ENCODE measurements around the gene RGL3.
"Not testable (repeated sequence)": the region's sequence is repeated elsewhere in the genome, so short reads cannot be mapped to it uniquely, and the experiment has no call there.

Gene RGL3

GRCh38 chr19:11363881-11364280 is 55.2 kb downstream of the RGL3 start:
- DNase-seq (ENCODE audit: low read depth in 2 of 2, low spot score in 1 of 2), result no peak

DNA sequence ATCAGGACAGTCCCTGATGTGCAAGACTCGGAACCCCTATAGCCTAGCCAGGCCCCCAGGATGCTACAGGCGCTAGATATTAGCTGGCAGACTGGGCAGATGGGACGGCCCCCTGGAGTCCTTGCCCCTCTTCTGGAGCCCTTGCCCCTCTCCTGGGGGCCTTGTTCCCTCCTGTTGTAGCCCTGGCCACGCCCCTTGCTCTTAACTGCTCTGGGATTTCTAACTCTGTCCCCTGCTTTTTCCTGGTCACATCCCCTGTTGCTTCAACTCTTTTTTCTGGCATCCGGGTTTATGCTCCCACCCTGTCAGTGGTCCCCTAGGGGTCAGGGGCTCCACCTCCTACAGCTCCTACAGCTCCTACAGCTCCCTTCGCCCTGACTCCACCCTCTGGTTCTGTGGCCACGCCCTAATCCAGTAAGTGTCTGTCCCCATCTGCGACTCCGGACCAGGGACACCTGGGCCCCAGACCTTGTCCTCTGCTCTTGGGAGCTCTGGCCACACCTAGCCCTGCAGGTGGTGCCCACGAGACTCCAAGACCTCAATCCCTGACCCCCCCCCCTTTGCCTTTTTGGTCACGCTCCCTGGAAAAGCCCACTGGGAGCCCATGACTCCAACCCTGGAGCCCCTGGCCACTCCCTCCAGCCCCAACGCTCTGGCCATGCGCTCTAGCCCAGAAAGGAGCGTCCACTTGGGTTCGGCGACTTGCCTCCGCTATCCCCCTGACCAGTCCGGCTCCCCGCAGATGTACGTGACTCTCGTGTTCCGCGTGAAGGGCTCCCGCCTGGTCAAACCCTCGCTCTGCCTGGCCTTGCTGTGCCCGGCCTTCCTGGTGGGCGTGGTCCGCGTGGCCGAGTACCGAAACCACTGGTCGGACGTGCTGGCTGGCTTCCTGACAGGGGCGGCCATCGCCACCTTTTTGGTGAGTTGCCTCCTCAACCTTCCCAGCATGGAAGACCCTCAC is 57.1 kb downstream of the RGL3 start:
- DNase-seq (ENCODE audit: low read depth in 2 of 2, low spot score in 1 of 2), result no peak

DNA sequence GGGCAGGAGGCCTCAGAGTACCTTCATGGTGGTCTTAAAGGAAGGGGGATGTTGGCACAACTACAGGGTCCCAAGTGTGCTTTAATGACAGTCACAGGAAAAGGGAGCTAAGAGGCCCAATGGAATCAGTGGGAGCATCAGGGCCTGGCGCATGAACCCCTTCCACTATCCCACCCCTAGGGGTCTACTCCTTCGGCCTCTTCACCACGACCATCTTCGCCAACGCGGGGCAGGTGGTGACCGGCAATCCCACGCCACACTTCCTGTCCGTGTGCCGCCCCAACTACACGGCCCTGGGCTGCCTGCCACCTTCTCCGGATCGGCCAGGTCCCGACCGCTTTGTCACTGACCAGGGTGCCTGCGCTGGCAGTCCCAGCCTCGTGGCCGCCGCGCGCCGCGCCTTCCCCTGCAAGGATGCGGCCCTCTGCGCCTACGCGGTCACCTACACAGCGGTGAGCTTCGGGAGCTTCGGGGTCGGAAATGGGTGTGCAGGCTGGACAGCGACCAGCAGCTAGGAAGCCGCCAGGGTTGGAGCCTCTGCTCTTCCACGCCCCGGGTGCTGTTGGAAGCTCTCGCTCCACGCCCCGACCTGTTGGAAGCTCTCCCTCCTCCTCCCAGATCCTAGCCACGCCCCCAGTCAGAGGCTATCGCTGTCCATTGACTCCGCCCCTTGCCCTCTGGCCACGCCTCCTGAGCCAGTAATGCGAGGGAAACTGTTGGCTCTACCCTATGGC is 57.9 kb downstream of the RGL3 start:
- DNase-seq (ENCODE audit: low read depth in 2 of 2, low spot score in 1 of 2), result no peak

DNA sequence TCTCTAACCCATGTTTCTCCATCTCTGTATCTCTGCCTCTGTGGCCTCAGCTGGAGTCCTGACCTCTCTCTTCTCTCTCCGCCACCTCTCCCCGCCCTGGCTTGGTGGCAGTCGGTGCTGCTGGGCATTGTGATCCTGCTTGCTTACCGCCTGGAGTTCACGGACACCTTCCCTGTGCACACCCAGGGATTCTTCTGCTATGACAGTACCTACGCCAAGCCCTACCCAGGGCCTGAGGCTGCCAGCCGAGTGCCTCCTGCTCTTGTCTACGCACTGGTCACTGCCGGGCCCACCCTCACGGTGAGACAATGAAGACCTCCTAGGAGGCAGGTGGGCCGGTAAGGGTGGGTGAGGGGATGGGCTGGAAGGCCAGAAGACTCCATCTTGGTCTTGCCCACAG is 59.7 kb downstream of the RGL3 start:
- DNase-seq (ENCODE audit: low read depth in 2 of 2, low spot score in 1 of 2), result no peak

DNA sequence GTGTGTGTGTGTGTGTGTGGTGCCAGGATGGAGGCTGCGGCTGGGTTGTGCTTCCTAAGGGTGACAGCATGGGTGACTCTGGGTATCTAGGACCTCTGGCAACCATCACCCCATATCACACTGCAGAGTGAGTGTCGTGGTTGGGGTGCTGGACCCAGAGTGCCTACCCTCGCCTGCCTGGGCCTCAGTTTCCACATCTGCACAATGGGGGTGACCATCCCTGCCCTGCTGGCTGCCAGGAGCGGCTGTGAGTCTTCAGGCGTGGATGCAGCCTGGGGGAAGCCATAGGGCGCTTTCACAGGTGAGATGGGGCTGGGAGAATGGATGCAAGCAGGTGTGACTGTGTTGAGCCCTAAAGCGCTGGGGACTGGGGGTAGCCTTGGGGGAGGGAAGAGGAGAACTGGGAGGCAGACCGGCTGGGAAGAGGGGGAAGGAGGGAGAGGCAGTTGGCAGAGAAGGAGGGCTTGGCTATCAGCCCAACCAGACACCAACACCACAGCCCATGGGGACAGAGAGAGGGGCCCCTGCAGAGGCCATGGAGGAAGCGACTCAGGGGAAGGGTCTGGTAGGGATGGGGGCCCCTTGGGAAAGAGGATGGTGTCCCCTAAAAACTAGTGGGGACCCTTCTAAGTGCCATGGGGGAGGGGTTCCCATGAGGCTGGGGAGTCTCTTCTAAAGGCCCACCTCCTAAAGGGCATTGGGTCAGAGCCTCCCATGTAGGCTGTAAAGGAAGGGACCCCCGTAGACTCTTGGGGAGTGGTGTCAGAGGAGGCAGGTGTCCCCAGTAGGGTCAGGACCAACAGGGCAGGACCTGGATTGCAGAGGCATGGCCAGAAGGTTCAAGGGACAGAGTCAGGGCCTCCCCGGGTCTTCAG is 62.2 kb downstream of the RGL3 start:
- no peak for DNase-seq (ENCODE audit: low read depth in 2 of 2, low spot score in 1 of 2)

DNA sequence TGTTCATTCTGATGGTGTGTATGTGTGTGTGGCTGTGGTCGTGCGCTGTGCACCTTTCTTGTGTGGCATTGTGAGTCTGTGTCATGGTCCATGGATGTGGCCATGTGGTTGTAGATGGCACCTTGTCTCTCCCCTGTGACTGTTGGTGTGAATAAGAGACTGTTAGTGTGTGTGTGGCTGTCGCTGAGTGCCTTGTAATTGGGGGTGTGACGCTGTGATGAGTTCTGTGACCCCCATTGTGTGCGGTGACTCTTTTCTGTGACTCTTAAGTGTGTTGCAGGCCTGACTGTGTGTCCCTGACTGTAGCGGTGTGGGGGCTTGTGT is 63.1 kb downstream of the RGL3 start:
- no peak for DNase-seq (ENCODE audit: low read depth in 2 of 2, low spot score in 1 of 2)

GRCh38 chr19:11355160-11356073 is 63.7 kb downstream of the RGL3 start, which contains the start of gene PLPPR2:
TSS of gene PLPPR2 (plus strand) at chr19:11355432. CDS start at chr19:11357674, 2,242 bp downstream.
- DNase-seq (ENCODE audit: low read depth in 2 of 2, low spot score in 1 of 2), result peak; percentile 55

DNA sequence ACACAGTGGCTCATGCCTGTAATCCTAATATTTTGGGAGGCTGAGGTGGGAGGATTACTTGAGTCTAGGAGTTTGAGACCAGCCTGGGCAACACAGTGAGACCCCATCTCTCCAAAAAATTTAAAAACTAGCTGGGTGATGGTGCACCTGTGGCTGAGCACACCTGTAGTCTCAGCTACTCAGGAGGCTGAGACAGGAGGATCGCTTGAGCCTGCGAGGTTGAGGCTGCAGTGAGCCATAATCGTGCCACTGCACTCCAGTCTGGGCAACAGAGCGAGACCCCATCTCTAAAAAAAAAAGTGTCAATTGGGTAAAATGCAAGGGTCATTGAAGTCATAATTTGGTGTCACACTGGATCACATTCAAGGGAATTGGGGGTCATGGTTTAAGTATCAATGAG is 65.0 kb downstream of the RGL3 start:
- not testable (repeated sequence) for DNase-seq (ENCODE audit: low read depth in 2 of 2, low spot score in 1 of 2)

DNA sequence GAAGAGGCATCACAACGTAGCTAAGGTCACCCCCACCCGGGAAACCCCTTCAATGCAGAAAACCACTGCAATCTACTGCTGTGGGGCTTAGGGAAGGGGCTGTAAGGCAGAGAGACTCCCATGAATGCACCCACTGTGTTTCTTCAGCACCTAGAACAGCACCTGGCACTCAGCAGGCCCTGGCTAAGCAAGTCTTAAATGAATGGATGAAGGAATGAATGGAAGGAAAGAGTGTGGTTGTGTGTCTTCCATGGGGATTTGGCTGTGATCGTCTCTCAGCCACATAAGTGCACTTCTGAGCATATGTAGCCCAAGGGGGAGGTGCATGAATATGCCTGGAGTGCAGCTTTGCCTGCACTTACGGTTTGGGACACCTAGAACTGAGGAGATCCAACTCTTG is 69.9 kb downstream of the RGL3 start:
- no peak for DNase-seq (ENCODE audit: low read depth in 2 of 2, low spot score in 1 of 2)

DNA sequence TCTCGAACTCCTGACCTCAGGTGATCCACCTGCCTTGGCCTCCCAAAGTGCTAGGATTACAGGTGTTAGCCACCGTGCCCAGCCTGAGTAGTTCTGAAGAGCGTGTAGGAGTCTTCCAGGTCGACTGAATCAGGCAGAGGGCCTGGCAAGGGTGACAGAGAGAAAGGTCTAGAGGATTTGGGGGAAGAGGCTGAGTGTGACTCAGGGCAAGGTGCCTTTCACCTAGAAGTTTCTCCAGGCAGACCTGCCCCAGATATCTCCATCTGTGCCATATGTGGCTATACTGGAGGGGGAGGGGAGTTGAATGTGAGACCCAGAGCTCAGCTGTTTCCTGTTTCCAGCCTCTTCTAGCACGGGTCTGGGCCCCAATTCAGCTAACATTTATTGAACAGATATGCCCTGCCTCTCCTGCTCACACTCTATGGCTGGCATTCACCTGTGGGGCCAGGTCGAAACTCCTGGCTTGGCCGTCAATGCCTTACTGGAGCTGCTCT is 71.5 kb downstream of the RGL3 start:
- DNase-seq (ENCODE audit: low read depth in 2 of 2, low spot score in 1 of 2), result no peak

DNA sequence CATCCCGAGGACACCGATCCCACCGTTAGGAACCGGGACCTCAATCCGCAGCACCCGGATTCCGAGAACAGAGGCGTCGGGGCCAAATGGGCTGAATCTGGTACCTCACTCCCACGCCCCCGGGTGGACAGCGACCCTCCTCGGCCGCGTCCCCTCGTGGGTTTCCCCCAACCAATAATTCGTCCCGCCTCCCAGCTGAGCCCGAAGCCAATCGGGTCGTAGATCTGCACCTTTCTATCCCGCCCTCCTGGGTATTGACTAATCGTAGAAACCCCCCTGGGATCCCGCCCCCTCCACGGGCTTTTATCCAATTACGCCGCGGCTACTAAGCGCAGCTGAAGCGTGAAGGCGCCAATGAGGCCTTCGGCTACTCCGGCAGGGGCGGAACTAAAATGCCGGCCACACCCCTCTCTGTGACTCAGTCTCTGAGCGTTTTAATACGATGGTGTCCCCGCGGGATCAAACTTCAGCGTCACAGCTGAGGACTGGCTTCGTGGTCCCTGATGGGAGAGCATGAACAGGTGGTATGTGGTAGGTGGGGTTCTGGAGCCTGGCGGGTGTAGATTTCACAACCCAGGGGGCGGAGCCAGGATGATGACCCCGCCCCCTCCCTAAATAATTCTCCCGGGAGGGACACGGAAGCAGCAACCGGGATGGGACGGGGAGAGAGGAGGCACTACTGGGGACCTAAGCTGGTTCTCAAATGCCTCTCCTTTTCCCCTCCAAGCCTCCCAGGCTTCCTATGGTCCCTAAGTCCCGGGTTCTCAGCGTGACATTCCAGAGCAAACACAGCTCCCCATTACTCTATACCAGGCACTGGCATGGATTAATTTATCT is 72.8 kb downstream of the RGL3 start, which contains the start of the genes CCDC159 and TMEM205:
Gene CCDC159 (plus strand): TSS at position 416 of the 837 bp plus-strand sequence. CDS start 88 bp downstream, at position 504.
Gene TMEM205 (minus strand): TSS at position 165 of the 837 bp plus-strand sequence. CDS start 649 bp downstream, outside the sequence.
- DNase-seq (ENCODE audit: low read depth in 2 of 2, low spot score in 1 of 2), result peak; percentile 98 to 99

- no peak for DNase-seq (ENCODE audit: low read depth in 2 of 2, low spot score in 1 of 2)
Observed at GRCh38 chr19:11345122-11345803, 73.9 kb downstream of the RGL3 start.

All from stimulated activated CD8-positive, alpha-beta memory T cell treated with anti-CD3 and anti-CD28 coated beads, Interleukin-4, amount 100 ng/mL, for 4 hours (primary cell).